NCI-H1048 (cell line): ENCODE measurements around the gene DMBX1.

Experiments used
- DNase-seq: peaks from one replicate; lab custom pipeline; 2025; lab: John Stamatoyannopoulos, UW

Gene DMBX1

DNA sequence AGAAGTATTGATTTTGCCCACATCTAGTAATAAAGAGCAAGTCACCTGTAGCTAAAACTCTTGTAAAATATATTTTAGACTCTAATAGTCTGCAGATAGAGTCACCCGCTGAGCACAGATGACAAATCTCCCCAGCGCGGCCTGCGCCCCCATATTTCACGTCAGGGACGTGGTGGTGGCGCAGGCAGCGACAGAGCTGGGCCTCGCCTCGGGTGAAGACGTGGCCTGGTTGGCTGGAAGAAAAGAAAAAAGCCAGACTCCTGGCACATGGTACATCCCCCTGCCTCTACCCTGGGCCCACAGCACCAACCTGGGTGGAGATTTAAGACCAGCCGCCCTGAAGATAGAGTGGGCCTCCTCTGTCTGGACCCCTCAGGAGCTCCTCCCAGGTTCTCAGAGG is 6.0 kb upstream of the DMBX1 start:
- DNase-seq, result no peak

DNA sequence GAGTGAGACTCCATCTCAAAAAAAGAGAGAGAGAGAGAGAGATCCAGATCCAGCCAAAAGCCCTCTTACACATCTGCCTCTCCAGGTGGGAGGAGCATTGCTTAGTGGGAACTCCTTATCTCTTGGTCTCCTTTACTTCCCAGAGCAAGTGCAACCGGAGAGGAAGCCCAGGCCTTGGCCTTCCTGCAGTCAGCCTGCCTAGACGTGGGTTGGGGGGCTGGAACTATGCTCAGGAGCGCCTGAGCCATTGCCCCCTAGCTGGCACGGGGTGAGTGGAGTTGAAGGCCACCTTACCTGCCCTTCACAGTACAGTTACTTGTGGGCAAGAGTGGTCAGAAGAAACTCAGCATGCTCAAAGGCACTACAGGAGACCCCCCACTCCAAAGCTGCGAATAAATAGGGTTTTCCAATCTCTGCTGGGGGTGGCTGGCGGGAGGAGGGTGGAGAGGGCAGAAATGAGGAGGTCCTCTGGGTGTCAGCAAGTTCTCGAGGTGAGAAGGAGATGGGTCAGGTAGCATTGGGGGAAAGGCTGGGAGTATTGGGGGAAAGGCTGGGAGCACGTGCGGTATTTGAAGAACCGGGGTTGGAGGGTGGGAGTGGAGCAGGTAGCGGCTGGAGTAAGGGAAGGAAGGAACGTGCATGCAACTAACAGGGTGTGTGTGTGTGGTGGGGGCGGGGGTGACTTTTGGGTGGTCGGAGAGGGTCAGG is 4.7 kb upstream of the DMBX1 start:
- DNase-seq, result no peak

DNA sequence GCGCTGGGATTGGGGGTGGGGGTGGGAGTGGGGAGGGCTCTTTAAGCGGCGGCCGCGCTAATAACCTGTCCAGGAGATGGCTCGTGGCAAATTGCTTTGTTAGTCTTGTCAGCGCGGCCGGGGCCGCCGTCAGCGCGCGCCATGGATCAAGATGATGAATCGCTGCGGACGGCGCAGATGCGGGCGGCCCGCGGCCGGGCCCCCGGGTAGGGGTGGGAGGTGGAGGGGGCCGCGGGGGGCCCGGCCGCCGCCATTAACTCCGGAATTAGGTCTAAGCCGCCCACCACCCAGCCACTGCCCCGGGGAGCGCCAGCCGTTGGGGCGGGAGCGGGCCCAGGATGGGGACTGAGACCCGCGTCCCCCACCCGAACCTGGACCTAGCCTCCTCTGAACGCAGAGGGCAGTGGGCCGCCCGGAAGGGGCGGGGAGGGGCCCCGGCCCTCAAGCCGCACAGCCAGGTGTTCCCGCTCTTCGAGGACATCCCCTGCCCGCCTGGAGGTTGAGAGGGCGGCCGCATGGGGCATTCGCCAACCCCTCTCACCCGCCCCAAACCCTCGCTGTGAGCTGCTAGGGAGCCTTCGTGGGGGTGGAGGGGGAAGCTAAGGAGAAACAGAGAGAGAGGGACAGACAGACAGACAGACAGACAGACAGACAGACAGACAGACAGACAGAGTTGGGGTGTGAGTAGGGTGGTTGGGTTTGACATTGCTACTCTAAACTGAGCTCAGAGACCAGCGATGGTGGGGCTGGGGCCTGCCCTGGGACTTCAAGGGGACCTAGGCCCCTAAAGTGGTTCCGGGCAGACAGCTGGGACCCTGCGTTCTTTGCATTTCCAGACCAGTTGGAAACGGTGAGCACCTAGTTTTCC is 3.8 kb upstream of the DMBX1 start:
- DNase-seq, result no peak

DNA sequence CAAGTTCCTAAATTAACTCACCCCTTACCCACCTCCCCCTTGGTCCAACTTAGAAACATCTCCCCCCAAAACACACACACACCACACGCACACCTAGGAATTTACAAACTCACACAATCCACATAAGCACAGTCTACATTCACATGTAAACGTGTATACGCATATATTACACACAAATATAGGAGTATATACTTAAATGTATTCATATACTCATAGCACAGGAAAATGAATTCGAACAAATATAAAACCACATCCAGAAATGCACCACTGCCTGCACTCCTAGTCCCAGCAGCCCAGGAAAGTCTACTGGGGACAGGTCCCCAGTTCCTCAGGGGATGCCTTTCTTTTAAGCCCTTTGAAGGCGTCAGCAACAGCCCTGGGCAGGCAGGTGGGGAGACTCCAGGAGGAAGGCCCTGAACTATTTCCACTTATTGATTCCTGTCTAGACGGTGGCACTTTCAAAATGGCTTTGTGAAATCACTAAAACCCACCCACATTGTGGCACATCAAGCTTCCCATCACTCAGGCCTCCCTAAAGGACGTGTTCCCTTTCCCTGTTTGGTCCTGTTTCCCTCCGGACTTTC is 3.1 kb upstream of the DMBX1 start:
- no peak for DNase-seq

- DNase-seq, result no peak
Measured at GRCh38 chr1:46487818-46488218, 1.8 kb upstream of the DMBX1 start.

DNA sequence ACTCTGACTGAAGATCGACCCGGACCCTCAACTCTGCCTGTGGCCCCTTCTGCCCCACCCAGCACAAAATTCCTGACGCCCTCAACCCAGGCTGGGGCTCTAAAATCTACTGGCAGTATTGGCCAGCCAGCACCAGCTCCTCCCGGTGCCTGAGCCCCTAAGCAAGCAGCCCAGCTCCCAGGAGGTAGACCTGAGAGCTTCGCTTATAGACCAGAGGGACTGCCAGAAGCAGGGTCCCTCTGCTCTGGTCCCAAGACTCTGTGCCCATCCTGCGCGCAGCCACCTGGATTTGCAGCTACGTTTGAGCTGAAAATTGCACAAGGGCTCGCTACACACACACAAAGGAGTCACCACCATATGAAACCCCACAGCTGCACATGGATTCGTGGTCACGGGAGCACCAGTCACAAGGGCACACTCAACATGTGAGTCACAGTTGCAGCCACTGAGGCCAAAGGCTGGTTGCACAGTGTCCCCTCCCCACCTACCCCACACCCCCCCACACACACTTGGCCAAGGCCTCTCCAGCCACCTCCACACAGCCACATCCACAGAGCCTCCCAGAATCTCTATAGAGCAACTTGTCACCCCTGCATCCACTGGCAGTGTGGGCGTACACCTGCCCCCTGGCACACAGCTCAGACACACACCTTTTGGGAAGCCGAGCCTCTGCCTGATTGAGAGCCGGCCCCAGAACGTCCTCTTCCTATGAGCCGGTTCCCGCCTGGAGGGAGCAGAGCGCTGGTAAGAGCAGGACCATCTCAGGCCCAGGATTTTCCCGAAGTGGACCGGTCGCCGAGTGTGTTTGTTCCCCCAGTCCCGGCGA is 1.1 kb upstream of the DMBX1 start:
- DNase-seq, result no peak

- no peak for DNase-seq
Measured at GRCh38 chr1:46489169-46489637, 433 bp upstream of the DMBX1 start.

DNA sequence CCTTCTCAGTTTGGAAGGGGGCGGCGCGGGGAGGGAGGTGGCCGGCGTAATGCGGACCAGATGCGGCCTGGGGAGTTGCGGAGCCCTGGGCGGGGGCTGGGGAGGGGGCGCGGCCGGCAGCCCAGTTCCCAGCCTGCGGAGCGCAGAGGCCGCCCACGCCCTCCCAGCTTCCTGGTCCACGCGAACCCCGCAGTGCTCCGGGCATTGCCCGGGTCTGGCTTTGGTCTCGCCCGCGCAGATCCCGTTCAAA is 695 bp downstream of the DMBX1 start:
- DNase-seq, result no peak

- DNase-seq, result no peak
Measured at GRCh38 chr1:46490656-46491442, 1.2 kb downstream of the DMBX1 start.

- DNase-seq, result no peak
Measured at GRCh38 chr1:46491443-46492268, 2.0 kb downstream of the DMBX1 start.

- DNase-seq, result no peak
Measured at GRCh38 chr1:46492269-46492853, 2.7 kb downstream of the DMBX1 start.

GRCh38 chr1:46492871-46493270 is 3.2 kb downstream of the DMBX1 start:
- DNase-seq, result no peak

- no peak for DNase-seq
Measured at GRCh38 chr1:46493316-46494032, 3.8 kb downstream of the DMBX1 start.

DNA sequence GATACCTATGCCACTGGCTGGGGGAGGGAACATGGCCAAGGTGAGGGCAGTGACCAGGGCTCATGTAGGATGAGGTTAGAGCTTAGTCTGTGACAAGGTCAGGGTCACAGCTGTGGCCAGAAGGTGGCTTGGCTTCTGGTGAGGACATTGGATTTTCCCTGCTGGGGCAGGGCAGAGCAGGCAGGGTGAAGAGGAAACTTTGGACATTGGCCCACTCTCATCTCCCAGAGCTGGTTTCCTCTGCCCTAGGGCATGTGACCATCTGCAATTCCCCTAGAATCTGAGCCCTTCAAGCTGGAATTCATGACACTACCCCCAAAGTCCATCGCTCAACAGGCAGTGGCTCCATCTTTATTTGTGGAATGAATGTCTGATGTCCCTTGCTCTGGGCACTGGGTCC is 5.3 kb downstream of the DMBX1 start:
- no peak for DNase-seq

DNA sequence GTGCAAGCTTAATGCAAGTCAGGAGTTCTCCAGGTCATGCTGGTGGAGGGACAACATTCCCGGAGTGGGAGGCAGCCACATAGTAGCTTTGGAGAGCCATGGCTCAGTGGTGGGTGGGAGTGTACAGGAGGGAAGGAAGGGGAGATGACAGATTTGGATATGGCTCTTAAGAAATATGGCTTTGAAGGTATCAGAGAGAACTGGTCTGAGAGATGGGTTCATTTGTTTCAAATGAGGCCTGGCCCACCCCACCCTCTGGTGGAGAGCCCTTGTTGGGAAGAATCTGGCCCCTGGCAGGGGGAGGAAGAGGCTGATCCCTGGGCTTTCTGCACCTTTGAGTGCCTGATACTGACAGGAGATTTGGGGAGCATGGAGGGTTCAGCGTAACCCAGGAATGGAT is 6.1 kb downstream of the DMBX1 start:
- no peak for DNase-seq

- no peak for DNase-seq
Measured at GRCh38 chr1:46496505-46496904, 6.9 kb downstream of the DMBX1 start.

DNA sequence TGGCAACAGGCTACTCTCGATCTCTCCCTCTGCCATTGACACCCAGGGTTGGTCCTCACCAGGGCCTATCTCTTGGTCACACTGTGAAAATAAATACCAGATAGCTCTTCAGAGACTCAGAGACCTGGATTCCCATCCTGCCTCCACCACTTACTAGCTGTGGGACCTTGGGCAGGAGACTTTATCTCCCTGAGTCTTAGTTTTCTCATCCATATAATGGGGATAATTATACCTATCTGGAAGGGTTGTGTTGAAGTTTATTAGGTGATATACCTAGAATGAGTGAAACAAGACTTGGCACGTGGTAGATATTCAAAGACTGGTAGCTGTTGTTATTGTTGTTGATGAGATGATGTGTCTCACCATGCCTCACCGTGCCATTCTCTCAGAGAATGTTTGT is 7.4 kb downstream of the DMBX1 start:
- no peak for DNase-seq

DNA sequence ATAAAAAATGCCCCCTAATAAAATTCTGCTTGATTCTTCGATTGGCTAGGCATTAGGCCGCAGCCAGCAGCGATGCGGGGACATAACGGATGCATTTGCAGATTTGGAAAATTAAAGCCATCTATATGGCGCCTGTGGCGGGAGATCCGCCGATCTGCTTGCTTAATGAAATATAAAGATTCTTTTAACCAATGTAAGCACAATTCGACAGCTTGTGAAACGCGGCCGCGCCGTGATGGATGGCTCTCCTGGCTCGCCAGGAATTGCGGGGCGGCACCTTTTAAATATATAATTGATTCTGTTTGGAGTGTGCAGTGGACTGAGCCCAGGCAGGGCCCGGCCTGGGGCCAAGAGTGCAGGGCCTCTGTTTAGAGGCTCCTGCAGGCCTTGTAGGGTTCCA is 8.0 kb downstream of the DMBX1 start:
- DNase-seq, result no peak

- DNase-seq, result no peak
Measured at GRCh38 chr1:46501528-46501927, 11.9 kb downstream of the DMBX1 start.

GRCh38 chr1:46503421-46503820 is 13.8 kb downstream of the DMBX1 start:
- no peak for DNase-seq
